ENCODE data around the gene MYOT.
"Not testable (repeated sequence)": the region's sequence is repeated elsewhere in the genome, so short reads cannot be mapped to it uniquely, and the experiment has no call there.

The MYOT gene, protein sequence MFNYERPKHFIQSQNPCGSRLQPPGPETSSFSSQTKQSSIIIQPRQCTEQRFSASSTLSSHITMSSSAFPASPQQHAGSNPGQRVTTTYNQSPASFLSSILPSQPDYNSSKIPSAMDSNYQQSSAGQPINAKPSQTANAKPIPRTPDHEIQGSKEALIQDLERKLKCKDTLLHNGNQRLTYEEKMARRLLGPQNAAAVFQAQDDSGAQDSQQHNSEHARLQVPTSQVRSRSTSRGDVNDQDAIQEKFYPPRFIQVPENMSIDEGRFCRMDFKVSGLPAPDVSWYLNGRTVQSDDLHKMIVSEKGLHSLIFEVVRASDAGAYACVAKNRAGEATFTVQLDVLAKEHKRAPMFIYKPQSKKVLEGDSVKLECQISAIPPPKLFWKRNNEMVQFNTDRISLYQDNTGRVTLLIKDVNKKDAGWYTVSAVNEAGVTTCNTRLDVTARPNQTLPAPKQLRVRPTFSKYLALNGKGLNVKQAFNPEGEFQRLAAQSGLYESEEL

DNA sequence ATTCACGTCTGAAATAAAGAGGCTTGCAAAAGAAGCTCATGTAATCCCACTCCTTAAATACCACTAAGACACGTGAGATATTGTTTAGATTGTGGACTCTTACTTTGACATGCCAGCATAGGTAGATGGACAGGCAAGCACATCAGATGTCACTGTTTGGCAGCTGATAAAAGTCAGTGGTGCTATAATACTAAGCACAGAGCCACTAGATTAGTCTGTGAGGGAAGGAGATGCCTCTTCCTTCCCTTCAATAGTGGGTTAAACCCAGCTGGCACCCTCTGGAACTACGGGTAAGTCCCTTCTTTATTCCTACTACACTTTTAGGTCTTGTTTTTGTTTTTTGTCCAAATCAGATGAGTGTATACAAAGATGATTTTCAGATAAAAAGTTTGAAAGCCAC, at the start of gene MYOT:
MYOT (plus strand) TSS at position 197 of the 400 bp plus-strand sequence. CDS start 2,792 bp downstream, outside the sequence.
- DNase-seq (ENCODE audit: low read depth): no peak

DNA sequence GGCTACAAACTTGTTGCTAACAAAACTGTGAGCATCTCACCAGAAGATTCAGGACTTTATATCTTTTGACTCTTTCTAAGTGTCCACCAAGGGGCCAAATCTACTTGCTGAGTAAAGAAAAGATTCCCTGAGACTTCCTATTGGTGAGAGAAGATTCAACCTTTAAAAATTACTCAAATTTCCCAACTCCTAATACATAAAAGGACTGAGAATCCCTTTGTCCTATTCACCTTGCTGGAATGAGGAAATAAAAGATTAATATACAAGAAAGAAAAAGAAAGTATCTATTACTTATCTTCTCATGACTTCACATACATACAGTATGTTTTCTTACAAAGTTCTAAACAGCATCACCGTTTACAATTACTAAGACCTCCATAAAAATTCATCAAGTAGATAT, 47.9 kb upstream of the MYOT start:
- no peak for DNase-seq (ENCODE audit: low read depth)

DNA sequence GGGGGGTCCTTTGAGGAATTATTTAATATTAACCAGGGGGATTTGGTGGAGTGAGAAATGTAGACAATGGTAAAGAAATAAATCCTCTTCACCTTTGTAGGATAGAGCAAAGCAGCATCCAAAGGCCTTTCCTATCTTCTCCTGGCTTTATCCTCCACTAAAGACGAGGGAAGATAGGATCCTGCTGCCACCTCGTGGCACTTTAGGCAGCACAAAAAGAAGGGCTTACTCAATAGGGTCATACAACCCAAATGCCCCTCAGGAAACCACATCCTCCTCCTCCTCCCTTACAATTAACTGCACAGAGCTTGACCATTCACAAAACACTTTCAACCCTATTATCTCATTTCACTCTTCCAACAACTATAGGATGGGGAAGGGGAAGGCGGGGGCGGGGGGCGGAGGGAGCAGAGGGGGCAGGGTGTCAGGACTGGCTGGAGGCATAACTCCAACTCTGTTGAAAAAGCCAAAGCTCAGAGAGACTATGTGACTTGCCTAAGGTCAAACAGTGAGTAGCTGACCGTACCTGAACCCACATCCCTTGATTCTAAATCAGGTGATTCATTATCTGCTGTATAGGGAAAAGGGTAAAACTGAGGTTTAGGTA, 45.4 kb upstream of the MYOT start:
- DNase-seq (ENCODE audit: low read depth): no peak

DNA sequence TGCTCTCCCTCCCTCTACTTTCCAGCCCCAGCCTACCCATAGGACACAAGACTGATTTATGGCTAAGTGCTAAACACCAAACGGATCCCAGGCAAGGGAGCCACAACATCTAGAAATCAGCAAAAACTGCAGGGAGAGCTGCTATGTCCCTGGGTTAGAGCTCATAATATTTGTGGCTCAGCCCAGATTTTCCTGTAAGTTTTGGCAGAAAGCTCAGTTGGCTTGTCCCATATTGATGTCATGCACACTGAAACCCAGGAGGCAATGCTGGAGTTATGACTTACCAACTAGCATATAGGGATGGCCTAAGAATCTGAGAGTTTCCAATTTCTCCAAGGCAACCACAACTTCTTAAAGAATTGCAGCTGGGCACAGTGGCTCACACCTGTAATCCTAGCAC, 44.7 kb upstream of the MYOT start:
- DNase-seq (ENCODE audit: low read depth): no peak

DNA sequence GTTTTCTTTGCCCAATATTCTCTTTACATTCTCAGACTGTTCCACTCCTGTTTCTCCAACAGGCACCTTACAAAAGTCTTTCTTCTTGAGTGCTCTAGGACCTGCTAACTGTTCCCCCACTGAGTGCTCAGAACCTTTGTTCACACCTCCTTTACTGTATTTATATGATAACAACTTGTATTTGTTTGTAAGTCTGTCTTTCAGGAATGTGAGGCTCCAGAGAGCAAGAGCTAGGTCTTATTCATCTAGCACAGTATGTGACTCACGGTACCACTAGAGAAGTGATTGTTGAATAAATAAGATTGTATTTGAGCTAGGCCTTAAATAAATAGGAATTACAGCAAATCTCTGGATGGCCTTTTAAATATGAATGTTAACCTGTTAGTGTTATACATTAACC, 42.5 kb upstream of the MYOT start:
- no peak for DNase-seq (ENCODE audit: low read depth)

DNA sequence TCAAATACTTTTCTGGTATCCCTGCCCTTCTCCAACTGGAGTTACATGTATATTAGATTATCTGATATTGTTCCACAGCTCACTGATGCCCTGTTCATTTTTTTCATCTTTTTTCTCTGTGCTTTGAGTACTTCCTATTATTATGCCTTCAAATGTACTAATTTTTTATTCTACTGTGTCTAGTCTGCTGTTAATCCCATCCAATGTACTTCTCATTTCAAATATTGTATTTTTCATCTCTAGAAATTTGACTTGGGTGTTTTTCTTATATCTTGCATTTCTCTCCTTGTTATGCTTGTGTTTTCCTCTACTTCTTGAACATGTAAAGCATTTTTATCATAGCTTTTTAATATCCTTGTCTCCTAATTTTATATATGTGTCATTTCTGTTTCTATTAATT, 41.6 kb upstream of the MYOT start:
- DNase-seq (ENCODE audit: low read depth): no peak

DNA sequence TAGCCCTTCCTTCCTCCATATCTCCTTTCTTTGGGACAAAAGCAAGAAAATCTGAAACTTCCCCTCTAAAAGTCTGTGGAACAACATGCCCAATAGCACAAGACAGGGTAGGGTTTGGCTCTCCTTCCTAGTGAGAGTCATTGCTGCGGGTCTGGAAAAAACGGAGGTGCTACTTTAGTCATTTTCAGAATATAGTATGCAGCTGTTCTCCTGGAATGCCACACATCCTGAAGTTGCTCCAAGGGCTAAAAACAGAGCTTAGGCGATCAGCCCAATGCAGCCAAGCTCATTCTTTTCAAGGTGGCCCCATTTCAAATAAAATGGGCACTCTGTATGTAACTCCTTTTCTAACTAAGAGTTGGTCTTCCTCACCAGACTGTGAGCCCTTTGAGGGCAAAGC, 39.5 kb upstream of the MYOT start:
- DNase-seq (ENCODE audit: low read depth): no peak

DNA sequence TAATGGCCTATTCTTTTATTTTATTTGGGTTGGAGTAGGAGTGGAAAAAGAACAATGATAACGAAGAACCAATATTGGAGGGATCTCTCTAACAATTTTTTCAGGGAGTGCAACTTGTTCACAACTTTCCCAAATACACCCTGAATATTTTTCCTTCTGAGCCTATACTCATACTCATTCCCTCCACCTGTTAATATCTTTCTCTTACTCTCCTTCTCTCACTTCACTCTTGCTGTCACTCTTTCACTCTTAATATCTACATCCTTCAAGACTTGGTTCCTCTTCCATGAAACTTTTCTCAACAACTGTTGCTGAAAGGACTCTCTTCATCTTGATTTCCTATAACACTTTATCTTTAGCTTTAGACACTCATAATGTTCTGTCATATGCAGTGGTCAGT, 39.0 kb upstream of the MYOT start:
- no peak for DNase-seq (ENCODE audit: low read depth)

DNA sequence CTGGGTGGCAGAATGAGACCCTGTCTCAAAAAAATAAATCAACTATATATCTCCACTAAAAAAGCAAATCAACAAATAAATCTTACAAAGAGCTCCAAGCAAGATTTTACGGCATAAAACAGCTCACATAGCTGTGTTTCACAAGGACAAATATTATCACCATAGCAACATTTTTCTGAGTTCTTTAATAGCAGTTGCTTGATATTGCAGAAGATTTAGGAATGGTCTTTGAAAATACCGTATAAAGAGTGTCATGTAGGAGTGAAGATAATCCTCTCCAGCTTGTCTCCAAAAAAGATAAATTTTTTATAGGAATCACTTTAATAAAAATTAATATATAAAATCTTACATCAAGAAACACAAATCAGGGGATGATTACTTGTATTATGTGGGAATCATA, 36.6 kb upstream of the MYOT start:
- no peak for DNase-seq (ENCODE audit: low read depth)

DNA sequence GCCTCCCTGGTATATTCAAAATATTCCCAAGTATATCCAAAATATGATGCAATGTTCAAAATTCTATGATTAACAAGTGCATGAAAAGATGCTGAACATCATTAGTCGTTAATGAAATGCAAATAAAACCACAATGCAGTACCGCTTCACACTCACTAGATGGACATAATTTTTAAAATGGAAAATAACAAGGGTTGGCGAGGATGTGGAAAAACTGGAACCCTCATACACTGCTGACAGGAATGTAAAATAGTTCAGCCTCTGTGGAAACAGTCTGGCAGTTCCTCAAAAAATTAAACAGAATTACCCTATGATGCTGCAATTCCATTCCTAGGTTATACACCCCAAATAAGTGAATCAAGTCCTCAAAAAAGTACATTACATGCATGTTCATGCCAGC, 36.1 kb upstream of the MYOT start:
- DNase-seq (ENCODE audit: low read depth): no peak

DNA sequence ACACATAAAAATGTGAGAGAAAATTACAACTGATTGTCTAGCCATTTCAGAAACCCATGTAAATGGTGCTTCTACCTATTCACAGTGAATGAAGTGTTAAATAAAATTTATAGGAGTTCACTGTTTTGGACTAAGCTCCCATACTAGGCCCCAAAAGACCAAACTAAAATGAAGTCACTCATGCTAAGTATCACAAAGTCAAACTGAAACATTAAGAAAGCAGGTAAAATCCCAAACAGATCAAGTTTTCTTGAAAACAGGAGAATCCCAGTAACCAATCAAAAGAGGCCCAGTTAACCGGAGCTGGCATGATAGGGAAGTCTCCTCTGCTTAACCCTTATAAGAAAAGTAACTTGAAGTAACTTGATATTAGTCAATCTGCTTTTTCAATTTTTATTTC, 35.2 kb upstream of the MYOT start:
- no peak for DNase-seq (ENCODE audit: low read depth)

DNA sequence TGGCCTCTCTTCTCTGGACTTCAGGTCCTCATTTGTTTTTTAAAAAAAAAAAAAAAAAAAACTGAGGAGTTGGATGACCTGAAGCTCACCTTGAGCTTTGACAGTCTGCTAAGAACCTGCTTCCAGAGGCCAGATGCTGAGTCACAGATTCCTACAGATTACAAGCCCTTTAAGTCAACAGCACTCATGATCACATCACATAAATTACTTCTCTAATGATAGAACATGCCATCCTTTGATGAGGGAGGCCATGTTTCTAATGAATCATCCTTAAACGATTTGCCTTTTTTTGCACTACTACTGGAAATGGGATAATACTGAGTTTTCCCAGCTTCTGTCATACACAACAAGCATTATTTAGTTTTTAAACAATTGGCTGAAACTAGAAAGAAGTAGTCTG, 34.2 kb upstream of the MYOT start:
- DNase-seq (ENCODE audit: low read depth): no peak

DNA sequence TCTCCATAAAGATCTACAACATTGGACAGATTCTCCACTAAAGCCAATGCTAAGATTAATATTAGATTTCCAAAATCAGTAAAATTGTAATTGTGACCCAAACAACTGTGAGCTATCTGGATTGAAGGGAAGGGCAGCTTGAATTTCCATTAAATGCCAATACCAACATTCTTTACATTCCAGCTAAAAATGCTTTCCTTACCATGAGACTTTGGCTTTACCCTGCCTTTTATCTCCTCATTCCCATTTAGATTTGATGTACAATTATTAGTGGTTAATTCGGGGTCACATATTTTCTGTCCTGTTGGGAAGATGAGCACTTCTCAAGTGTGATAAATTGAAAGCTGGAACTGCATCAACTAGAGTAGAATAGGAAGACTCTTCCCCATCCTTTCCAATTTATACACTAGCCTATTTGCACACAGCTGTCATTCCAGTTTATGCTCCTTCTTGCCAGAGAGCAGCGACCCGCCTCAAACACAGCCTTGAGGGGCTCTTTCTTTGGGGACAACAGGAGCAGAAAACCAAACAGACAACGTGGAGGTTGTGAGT, 33.1 kb upstream of the MYOT start:
- DNase-seq (ENCODE audit: low read depth): no peak

DNA sequence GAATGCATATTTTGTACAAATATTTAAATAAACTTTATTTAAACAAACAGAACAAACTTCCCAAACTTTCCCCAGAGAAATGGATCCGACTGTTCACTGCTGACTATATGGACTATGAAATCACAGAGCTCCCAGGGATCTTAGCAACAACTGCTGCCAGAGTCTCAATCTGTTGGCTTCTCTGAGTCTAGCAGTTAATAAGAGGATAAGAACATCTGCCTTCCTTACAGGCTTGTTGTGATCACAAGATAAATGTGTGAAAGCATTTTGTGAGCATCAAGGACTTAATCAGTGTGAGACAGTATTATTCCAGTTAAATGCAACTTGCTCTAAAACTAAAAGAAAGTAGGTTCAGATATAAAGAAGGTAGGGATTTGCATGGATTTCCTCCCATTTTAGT, 31.4 kb upstream of the MYOT start:
- DNase-seq (ENCODE audit: low read depth): no peak

DNA sequence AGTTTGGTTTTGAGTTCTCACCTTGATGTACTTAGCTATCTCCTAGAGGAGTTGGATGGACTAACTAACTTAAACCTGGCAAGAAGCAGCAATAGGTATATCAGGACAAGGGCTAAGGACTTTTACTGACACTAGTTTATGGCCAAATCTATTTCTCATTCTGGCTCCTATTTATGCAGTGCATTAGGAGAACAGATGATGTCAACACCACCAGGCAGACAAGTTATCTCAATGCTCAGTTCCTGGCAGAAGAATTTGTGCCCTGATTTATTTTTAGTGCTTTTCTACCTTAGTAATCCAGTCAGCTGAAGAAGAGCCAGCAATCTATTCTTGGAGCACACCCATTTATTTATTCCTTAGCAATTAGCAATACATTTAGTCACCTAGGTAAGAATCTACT, 30.7 kb upstream of the MYOT start:
- DNase-seq (ENCODE audit: low read depth): no peak

DNA sequence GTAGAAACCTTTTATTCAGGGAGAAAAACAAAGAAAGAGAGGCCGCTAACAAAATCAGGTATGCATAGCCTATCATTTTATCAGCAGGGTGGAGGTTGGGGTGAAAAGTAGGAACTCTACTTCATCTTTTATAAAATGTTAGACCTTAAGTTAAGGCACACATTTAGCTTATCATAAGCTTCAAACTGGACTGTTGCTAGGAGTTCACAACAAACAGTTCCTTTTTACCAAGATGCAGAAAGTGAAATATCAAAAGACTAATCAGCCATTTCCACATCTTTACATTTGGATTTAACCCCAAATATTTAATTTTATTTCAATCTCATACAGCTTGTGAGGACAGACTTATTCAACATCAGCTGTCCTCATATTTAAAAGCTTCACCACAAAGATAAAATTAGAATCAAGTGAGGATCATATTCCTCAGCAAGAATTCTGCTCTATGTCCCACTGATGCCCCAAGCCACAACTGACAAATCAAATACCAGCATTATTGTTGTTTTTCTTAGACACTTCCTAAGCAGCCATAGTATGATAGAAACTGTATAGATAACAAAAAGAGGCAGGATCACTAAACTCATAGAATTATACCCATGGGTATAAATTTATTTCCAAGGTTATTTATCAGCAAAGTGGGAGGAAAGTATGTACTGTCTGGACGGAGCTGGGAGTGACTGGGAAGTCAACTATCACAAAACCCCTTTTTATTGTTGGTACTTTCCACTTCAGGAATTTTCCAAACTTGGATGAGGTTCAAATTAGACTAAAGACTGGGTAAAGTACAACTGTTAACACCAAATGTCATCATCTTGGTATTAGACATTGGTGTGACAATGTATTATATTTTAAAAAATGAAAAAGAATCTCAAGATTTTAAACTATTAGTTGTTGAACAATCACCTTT, 29.9 kb upstream of the MYOT start:
- no peak for DNase-seq (ENCODE audit: low read depth)

DNA sequence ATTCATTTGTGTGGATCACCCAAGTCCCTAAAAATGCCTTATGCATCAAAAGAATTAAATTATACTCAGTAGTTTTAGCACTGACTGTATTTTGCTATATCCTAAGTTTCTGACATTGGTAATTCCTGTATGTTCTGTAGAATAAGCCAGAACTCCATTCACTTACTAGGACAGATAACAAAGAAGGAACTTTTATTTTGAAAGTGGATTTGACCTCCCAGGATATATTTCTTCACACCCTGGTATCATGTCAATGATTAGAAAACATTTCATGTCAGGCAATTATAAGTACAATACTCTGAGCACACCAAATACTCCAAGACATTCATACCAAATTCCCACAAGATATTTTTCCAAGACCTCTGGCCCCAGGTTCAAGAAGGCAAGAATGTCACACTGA, 28.7 kb upstream of the MYOT start:
- DNase-seq (ENCODE audit: low read depth): no peak

DNA sequence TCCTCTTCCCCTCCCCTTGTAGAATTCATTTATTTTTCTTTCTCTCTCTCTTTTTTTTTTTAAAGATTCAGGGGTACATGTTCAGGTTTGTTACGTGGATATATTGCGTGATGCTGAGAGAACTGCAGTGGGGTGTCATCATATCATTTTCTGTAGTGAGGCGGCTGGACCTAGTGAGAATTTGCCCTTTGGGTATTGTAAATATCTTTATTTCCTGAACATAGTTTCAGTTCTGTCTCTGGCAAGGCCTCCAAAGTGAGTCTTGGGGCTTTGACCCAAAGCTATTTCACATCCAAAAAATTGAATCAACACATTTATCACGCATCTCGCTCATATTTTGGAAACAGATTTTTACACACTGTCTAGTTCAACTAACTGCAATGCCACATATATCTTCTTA, 25.4 kb upstream of the MYOT start:
- no peak for DNase-seq (ENCODE audit: low read depth)

DNA sequence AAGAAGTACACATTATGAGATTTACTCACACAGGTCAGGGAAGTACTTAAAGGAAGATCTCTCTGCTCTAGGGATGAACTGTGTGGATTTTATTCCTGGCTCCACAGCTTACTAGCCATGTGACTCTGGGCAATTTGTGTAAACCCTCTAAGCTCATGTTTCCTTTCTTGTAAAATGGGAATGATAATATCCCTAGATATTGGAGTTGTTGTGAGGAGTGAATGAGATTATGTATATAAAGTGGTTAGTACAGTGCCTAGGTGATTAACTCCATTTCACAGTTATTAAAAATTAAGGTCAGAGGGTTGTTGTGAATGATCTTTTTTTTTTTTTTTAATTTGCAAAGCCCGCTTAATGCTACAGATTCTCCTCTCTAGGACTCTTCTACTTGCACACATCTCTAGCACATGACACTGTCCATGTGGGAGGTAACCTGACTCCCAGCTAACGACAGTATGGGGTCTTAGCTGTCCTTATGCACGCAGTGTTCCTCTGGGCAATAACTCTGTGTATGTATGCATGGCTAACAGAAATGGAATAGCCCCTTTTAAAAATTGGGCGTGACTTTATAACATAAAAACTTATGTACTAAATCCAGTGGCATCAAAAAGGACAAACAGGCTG, 23.9 kb upstream of the MYOT start:
- DNase-seq (ENCODE audit: low read depth): no peak

DNA sequence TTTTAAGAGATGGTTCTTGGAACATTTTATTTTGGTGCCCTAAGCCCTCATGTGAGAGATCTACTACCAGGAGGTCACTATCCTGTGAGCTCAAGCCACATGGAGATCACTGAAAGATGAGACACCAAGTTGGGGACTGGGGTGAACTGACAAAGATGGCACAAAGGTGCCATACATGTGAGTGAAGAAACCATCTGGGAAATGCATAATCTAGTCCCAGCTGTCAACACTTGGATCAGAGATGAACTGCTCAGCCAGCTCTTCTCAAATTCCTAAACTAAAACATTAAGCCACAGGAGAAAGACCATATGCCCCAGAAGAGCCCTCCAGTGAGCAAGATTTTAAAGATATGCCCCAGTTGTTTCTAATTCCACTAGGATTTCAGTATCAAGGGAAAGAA, 22.2 kb upstream of the MYOT start:
- no peak for DNase-seq (ENCODE audit: low read depth)

DNA sequence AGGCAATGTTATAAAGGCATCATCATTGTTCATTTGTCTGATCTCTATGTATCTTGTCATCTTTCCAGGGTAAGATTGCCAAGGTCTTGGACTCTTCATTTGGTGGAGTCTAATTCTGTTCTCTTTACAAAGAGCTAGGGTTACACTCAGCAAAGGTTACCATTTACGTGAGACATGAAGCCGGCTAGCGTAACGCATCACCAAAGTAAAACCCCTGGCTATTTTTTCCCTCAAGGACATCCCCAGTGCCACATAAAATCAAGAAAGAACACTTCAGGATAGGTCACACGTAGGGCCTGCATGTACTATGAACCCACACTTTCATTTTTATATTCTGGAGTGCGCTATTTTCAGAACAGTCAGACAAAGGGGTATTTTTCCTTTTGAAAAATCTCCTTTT, 20.0 kb upstream of the MYOT start:
- no peak for DNase-seq (ENCODE audit: low read depth)

DNA sequence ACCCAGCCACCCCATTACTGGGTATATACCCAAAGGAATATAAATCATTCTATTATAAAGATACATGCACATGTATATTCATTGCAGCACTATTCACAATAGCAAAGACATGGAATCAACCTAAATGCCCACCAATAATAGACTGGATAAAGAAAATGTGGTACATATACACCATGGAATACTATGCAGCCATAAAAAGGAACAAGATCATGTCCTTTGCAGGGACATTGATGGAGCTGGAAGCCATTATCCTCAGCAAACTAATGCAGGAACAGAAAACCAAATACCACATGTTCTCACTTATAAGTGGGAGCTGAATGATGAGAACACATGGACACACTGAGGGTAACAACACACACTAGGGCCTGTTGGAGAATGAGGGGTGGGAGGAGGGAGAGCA, 14.5 kb upstream of the MYOT start:
- DNase-seq (ENCODE audit: low read depth): not testable (repeated sequence)
